NCI-H187 (cell line): ENCODE measurements around the gene FXYD3.

ENCODE experiments used
- DNase-seq, 2 experiments: peaks; one replicate each; lab custom pipeline; 2025; lab: John Stamatoyannopoulos, UW

FXYD3 gene

GRCh38 chr19:35160629-35161433 is 45.2 kb downstream of the FXYD3 start:
- DNase-seq: no peak

GRCh38 chr19:35161434-35161743 is 45.8 kb downstream of the FXYD3 start:
- DNase-seq: no peak

GRCh38 chr19:35162471-35163326 is 47.1 kb downstream of the FXYD3 start:
- no peak for DNase-seq

- no peak for DNase-seq
These were observed 48.8 kb downstream of the FXYD3 start for GRCh38 chr19:35164418-35164817.

- no peak for DNase-seq
These were observed 49.8 kb downstream of the FXYD3 start for GRCh38 chr19:35165200-35166058.

GRCh38 chr19:35166100-35167063 is 50.8 kb downstream of the FXYD3 start:
- DNase-seq: no peak

- DNase-seq: no peak
These were observed 51.9 kb downstream of the FXYD3 start for GRCh38 chr19:35167251-35168119.

- no peak for DNase-seq
These were observed 52.6 kb downstream of the FXYD3 start for GRCh38 chr19:35168196-35168595.

GRCh38 chr19:35169221-35169995 is 53.8 kb downstream of the FXYD3 start:
- DNase-seq: no peak

GRCh38 chr19:35170359-35171061 is 54.9 kb downstream of the FXYD3 start:
- no peak for DNase-seq

- no peak for DNase-seq
These were observed 56.1 kb downstream of the FXYD3 start for GRCh38 chr19:35171730-35172129.
